AG04450 (cell line): ENCODE data around the gene LCN9. TPM values are rescaled to one million over a fixed set of nuclear protein-coding genes. Genes with fewer than 3 reads are reported as not detected.

Source experiments
- CTCF ChIA-PET: fragments of 300-600, 350-600 bp; formaldehyde crosslinking; extraction: SDS; loops from one replicate; lab custom pipeline; 2022; ENCODE audit warnings: antibody characterized with exemption, inconsistent platforms; lab: Charles Lee
- POLR2A ChIA-PET: fragments of 350-600 bp; formaldehyde crosslinking; extraction: SDS; loops from one replicate; lab custom pipeline; 2021; ENCODE audit warnings: antibody characterized with exemption, inconsistent platforms; lab: Yijun Ruan, JAX
- DNase-seq: peaks from one replicate; pipeline ENCODE4 v3.0.0-alpha.2; 2011; ENCODE audit warnings: low read depth, low spot score
- H3K27ac ChIP-seq: one replicate; pipeline ENCODE4 v1.5.1; 2012; ENCODE audit warnings: low read depth, low read length, control low read depth
- H3K27me3 ChIP-seq: one replicate; pipeline ENCODE4 v1.6.0; 2012; ENCODE audit warnings: low read length; ENCODE audit not compliant: control insufficient read depth, insufficient read depth
- H3K4me3 ChIP-seq: 2 replicates; pipeline ENCODE4 v1.5.1; 2011; ENCODE audit warnings: mild to moderate bottlenecking, low read depth, low read length, control low read depth
- H3K9me3 ChIP-seq: 2 replicates; pipeline ENCODE4 v1.5.1; 2012; ENCODE audit warnings: low read length; ENCODE audit not compliant: control insufficient read depth, insufficient read depth
- polyA plus RNA-seq: library from polyadenylated mRNA; depleted of rRNA; stranded (reverse); fragments of >200 nt; gene quantifications from 2 replicates; pipeline ENCODE4 v1.2.3, GENCODE V29; 2011; rRNA removed
- TF ChIP-seq, protein P1 (sequence below): IDR thresholded peaks from 2 replicates; pipeline ENCODE4 v1.5.1; 2011; ENCODE audit warnings: low read depth, low read length, control low read depth, inconsistent platforms

Gene LCN9
- polyA plus RNA-seq, 1 experiment, result not detected

DNA sequence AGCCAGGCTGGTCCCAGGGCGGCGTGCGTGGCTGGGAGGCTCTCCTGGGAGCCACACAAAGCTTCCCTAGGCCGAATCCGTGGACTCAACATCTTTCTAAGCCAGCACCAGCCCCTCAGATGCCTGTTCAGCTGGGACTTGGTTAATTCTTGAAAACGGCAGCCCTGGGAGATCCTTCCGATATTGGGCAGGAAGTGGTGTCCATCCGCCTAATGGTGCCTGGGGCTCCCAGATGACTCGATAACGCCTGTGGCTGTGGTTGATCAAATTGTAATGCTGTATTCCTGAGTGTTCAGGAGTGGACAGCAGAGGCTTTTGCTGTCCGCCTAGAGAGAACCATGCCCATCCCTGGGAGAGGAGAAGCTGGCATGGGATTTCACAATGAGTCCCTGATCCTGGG is 52.9 kb downstream of the LCN9 start:
- DNase-seq, result no peak
- Histone ChIP-seq H3K27me3 (peaks cover 27% of the 10 kb centered on the region), H3K27ac (no peak overlapping the region), H3K9me3 (no peaks in the 10 kb centered on the region; the same call in 1 of the 2 replicates), H3K4me3 (no peak overlapping the region)
- CTCF ChIA-PET, result no interaction called here
- POLR2A ChIA-PET, result no interaction called here
- TF ChIP-seq, protein P1, sequence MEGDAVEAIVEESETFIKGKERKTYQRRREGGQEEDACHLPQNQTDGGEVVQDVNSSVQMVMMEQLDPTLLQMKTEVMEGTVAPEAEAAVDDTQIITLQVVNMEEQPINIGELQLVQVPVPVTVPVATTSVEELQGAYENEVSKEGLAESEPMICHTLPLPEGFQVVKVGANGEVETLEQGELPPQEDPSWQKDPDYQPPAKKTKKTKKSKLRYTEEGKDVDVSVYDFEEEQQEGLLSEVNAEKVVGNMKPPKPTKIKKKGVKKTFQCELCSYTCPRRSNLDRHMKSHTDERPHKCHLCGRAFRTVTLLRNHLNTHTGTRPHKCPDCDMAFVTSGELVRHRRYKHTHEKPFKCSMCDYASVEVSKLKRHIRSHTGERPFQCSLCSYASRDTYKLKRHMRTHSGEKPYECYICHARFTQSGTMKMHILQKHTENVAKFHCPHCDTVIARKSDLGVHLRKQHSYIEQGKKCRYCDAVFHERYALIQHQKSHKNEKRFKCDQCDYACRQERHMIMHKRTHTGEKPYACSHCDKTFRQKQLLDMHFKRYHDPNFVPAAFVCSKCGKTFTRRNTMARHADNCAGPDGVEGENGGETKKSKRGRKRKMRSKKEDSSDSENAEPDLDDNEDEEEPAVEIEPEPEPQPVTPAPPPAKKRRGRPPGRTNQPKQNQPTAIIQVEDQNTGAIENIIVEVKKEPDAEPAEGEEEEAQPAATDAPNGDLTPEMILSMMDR, result no peak

Other genes starting within 250 kb of the LCN9 start
- gene PPP1R26, start 183.5 kb upstream of the LCN9 start, polyA plus RNA-seq, result 3.2 and 3.3 TPM in 2 replicates
- gene MRPS2, start 162.6 kb upstream of the LCN9 start, polyA plus RNA-seq, result 39.9 and 53.4 TPM in 2 replicates
- gene LCN1, start 141.9 kb upstream of the LCN9 start, polyA plus RNA-seq, result not detected in 2 replicates
- gene OBP2A, start 117.2 kb upstream of the LCN9 start, polyA plus RNA-seq, result not detected in 2 replicates
- not detected in 2 replicates for gene PAEP, start 101.6 kb upstream of the LCN9 start, polyA plus RNA-seq
- not detected in 2 replicates for gene GLT6D1, start 23.8 kb upstream of the LCN9 start, polyA plus RNA-seq
- not detected in 2 replicates for gene SOHLH1, start 36.2 kb downstream of the LCN9 start, polyA plus RNA-seq
- gene KCNT1, start 38.9 kb downstream of the LCN9 start, polyA plus RNA-seq, result not detected in 2 replicates
- gene CAMSAP1, start 244.2 kb downstream of the LCN9 start, polyA plus RNA-seq, result 7.8 and 9.5 TPM in 2 replicates